T follicular helper cell (primary cell): ENCODE results near the gene ATP6V1C2.
A peak's percentile ranks its signal among the peaks of the same experiment; 100 is the strongest.
"Not testable (repeated sequence)": the region's sequence is repeated elsewhere in the genome, so short reads cannot be mapped to it uniquely, and the experiment has no call there.

ENCODE experiments used
- DNase-seq: peaks from one replicate; pipeline ENCODE4 v3.0.0-alpha.2; 2020; ENCODE audit warnings: low read depth

Gene ATP6V1C2

GRCh38 chr2:10786240-10786982 lies 65.0 kb downstream of the ATP6V1C2 start:
- DNase-seq, result no peak

DNA sequence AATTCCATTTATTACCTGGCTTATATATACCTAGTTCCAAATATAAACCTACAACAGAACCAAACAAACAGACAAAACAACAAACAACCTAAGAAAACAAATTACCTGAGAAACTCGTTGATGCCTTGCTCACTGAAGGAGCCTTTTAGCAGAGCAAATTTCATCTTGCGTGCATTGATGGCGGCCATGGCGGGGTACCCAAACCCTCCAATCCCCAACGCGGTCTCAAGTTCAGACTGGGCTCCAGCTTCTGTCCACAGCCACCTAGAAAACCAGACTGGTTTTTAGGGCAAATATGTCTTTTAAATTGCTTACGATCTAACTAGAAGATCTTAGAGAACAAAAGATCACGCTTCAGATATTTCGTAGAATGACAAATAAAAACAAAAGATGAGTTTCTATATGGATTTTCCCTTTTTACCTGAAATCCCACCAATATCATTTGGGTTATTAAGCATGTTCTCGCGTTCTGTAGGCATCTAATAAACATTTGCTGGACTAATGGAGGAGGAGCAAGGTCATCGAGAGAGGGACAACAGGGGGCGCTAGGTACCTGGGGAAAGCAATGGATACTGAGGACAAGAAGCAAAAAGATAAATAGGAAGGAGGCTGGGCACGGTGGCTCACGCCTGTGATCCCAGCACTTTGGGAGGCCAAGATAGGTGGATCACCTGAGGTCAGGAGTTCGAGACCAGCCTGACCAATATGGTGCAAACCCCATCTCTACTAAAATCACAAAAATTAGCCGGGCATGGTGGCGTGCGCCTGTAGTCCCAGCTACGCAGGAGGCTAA lies 65.9 kb downstream of the ATP6V1C2 start:
- no peak for DNase-seq

GRCh38 chr2:10788855-10789254 lies 67.4 kb downstream of the ATP6V1C2 start:
- DNase-seq, result no peak

GRCh38 chr2:10790228-10790973 lies 69.0 kb downstream of the ATP6V1C2 start:
- DNase-seq, result no peak

DNA sequence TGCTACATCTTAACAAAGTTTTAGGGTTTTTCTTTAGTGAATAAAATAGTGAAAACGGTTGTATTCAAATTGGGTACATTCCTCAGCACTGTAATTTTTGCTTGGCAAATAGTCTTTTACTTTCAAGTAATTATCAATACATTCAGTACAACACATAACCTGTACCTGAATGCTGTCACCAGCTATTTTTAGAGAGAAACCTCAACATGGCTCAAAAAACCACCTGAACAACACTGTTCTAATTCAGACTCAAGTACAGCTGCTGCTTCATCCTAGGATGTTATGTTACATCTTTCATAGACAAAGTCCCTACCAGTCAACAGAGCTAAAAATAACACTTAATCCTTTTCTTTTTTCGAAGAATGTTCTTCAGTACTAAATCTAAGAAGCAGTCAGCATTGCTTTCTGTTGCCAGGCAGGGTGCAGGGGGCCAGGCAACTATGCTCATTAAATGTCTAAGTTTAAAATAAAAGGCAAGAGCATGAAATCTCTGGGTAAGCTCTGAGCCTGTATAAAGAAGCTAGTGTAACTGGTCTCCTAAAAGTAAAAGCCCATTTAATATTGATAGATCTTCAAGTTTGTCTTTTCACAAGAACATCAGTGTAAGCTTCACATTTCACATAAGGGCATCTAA lies 70.7 kb downstream of the ATP6V1C2 start:
- DNase-seq, result no peak

GRCh38 chr2:10792660-10793400 lies 71.4 kb downstream of the ATP6V1C2 start:
- no peak for DNase-seq

DNA sequence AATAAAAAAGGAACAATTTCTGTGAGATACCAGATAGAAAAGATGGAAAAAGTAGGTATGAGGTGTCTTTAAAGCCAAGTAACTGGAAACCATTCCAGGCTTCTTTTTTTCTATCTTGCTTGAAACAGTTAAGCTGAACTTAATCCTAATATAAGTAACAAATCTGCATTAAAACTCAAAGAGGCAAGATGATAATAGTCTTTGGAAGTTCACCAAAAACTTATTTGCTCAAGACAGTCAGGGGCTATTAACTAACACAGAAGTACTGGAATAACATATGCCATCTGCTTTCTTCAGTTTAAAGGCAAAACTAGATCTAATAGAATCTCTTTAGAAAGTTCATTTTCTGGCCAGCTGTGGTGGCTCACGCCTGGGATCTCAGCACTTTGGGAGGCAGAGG lies 72.4 kb downstream of the ATP6V1C2 start:
- no peak for DNase-seq

- no peak for DNase-seq
Observed at GRCh38 chr2:10794876-10795275, 73.4 kb downstream of the ATP6V1C2 start.

- DNase-seq, result no peak
Observed at GRCh38 chr2:10795508-10796046, 74.1 kb downstream of the ATP6V1C2 start.

DNA sequence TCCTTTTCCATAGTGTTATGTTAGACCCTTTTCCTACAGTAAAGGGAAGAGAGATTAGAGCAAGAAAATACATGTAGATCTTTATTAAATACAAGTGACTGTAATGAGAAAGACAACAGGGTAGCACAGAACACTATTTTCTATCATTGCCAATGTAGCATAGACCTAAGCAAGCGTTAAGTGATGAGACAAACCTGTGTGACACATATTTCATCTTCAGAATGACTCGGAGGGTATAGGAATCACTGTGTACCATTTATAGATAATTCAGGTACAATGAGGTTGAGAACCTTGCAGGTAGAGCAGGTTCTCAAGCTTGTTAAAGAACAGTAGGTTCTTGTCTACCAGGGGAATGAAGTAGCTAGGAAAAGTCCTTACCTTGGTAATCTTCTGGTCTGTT lies 75.3 kb downstream of the ATP6V1C2 start:
- DNase-seq, result no peak

- DNase-seq, result no peak
Observed at GRCh38 chr2:10798783-10799182, 77.4 kb downstream of the ATP6V1C2 start.

GRCh38 chr2:10800163-10800562 lies 78.7 kb downstream of the ATP6V1C2 start:
- no peak for DNase-seq

GRCh38 chr2:10802657-10803056 lies 81.2 kb downstream of the ATP6V1C2 start:
- no peak for DNase-seq

DNA sequence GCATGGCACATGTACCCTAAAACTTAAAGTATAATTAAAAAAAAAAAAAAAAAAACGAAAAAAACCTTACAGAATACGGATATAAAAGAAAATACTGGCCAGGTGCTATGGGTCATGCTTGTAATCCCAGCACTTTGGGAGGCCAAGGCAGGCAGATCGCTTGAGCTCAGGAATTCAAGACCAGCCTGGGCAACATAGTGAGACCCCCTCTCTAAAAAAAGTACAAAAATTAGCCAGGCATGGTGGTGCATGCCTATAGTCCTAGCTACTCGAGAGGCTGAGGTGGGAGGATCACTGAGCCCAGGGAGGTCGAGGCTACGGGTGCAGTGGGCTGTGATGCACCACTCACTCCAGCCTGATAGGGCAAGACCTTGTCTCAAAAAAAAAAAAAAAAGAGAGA lies 84.6 kb downstream of the ATP6V1C2 start:
- DNase-seq, result not testable (repeated sequence)

DNA sequence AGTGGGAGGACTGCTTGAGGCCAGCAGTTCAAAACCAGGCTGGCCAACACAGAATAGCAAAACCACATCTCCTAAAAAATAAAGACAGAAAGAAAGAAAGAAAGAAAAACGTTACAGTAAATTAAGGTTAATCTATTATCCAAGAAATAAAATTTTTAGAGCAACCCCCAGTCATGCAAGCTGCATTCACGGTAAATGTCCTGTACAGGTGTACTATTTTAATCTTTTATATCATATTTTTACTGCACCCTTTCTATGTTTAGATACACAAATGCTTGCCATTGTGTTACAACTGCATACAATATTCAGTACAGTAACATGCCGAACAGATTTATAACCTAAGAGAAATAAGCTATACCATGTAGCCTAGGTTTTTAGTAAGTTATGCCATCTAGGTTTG lies 85.1 kb downstream of the ATP6V1C2 start:
- DNase-seq, result no peak

- no peak for DNase-seq
Observed at GRCh38 chr2:10810202-10811161, 89.1 kb downstream of the ATP6V1C2 start.

DNA sequence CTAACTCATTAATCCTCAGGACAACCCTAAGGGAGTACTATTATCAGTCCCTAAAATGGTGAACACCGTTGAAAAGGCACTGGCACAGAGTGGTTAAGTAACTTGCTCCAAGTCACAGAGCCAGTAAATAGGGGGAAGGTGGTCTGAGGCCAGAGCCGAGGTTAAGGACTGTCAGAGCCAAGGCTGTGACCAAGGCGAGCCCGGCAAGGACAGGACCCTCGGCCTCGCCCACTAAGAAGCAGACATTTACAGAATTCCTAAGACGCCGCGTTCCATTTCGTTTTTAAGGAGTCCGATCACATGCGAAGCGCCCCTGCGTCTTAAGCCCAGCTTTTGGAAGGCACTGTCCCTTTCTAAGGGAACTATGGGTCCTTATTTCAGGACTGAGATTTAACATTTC lies 90.1 kb downstream of the ATP6V1C2 start:
- DNase-seq, result no peak

DNA sequence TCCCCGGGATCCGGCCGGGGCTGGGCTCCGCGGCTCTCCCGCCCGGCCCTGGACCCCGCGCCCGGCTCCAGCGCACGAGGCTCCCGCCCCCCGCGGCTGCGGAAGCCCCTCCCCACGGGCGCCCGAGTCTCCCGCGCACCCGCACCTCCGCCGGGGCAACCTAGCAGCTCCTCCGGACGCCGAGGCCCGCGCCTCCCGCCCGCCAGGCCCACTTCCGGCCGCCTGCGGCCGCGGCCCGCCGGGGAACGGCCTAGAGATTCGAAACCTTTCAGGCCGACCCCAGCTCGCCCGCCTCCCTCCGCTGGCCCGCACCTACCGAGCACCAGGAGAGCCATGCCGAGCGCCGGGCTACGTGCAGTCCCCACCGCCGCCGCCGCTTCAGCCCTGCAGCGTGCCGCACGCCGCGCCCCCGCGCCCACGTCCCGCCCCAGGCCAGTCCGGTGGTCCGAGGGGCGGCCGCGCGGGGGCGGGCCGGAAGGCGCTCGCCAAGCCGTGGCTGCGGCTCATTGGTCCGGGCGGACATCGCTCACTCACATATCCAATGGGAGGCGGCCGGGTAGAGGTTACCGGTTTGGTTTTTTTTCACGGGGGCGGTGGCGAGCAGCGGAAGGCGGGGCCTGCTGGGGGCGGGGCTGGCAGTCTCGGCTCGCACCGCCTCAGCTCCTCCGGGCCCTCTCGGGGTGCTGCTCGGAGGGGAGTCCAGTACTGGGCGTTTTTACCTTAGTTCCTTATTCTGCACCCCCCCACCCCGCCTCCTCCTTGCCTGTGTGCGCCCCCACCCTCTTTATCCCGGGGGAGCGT lies 91.1 kb downstream of the ATP6V1C2 start, which contains the start of gene PDIA6:
PDIA6 (minus strand) TSS at position 424 of the 801 bp plus-strand sequence; CDS start at position 335, 89 bp downstream.
- DNase-seq, result peak; percentile 91
